GF-D8 (cell line): ENCODE results near the gene KPNA1.
A peak's percentile ranks its signal among the peaks of the same experiment; 100 is the strongest.

Source experiments
- DNase-seq: peaks from one replicate; lab custom pipeline; 2025; lab: John Stamatoyannopoulos, UW

Gene KPNA1

DNA sequence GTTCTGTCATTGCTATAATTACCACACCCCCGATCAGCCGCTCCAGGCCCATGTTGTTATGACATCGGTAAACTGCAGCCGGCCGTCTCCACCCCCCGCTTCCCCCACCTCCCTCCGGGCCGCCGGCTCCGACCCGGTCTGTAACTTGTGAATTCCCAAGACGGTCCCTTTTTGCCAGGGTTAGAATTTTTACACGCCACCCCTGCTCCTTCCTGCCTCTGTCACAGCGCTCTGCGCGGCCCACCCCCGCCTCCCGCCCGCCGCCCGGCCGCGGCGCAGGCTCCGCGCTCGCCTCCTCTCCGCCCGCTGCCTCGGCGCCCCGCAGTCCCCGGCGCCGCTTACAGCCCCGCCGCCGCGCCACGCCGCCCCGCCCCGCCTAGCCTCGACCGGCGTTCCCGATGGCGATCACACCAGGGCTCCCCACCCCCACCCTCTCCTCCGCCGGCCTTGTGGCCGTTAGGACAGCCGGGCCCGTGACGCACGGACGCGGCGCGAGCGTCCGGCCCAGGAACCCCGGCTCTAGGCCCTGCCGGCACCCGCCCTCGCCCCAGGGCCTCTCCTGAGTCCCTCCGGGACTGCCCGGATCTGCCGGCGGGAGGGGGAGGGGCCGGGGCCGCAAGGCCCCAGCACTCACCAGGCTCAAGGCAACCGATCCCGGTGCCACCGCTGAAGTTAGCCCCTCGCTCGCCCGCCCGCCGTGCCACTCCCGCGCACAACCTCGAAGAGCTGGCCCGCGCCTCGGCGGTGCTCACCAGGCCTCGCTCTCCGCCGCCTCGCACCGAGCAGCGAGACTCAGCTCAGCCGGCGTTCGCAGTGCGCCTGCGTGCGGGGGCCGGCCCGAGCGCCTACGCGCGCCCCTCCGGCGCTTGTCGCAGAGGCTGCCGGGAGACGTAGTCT is at the start of gene KPNA1:
TSS of gene KPNA1 (minus strand) at position 817 of the 897 bp plus-strand sequence. CDS start 18,374 bp downstream, outside the sequence.
- DNase-seq = peak; percentile 67

DNA sequence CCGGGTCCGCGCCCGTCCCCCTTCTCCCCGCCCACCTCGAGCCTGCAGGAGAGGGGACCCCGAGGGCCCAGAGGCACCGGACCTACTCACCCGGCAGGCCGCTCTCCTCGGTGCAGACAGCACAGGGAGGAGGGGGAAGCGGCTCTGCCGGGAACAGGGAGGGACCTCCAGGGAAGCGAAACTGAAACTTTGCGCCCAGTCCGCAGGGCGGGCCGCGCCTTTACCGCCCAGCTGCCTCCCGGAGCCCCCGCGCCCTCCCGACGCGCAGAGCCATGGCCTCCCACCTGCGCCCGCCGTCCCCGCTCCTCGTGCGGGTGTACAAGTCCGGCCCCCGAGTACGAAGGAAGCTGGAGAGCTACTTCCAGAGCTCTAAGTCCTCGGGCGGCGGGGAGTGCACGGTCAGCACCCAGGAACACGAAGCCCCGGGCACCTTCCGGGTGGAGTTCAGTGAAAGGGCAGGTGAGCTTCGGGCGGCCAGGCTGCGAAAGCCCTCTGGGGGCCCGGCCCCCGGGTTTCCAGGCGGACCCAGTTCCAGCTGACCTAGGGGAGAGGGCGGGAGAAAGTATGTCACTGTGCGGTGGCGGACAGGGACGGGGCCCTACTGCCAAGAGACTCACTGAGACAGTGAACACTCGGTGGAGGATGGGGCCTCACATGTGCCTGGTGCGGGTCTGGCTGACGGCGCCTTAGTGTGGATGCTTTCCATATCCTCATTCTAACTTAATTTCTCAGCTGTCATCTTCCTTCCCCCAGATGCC is 49.6 kb upstream of the KPNA1 start, which contains the start of the genes DTX3L and PARP9:
TSS of gene DTX3L (plus strand) at position 184 of the 758 bp plus-strand sequence. CDS start at position 273, 89 bp downstream.
TSS of gene PARP9 (minus strand) at position 146 of the 758 bp plus-strand sequence. CDS start 4,680 bp downstream, outside the sequence.
- DNase-seq = peak; percentile 51

DNA sequence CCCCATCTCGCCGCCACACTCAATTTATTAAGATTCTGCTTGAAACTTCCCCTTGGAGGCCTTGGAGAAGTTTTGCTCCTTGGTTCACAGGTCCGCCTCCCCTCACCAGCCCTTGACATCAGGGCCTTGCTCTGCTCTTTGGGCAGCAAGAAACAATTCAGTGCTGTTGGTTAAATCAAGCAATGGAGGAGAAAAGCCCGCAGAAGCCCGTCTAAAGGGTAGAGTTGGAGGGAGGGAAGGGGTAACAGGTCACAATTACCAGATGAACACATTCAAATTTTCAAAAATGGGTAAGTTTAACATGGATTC is 48.9 kb upstream of the KPNA1 start:
- DNase-seq = no peak

DNA sequence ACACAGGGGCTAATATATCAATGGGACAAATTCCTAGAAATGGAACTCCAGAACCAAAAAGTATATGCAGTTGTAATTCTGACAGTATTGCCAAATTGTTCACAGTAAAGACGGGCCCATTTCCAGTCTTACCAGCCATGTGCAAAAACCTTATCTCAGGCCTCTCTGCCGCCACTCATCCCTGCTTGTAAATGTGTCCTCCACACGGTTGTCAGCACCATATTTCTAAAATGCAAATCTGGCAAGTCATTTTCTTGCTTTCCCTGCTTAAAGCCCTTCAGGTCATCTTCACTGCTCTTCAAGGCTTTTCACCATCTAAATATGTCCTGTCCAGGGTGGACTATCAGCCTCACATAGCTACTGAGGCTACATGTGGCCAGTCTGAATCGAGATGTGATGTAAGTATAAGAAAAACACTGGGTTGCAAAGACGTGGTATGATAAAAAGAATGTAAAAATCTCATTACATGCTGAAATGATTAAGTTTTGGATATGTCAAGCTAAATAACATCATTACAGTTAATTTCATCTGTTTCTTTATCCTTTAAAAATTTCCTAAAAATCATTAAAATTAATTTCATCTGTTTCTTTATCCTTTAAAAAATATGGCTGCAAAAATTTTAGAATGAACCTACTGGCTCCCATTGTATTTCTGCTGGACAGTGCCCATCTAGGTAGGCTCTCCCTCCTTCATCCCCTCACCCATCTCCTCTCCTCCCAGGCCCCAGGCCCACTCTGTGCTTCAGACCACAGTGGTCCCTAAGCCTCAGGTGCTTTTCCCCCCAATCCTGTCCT is 48.4 kb upstream of the KPNA1 start:
- DNase-seq = no peak

DNA sequence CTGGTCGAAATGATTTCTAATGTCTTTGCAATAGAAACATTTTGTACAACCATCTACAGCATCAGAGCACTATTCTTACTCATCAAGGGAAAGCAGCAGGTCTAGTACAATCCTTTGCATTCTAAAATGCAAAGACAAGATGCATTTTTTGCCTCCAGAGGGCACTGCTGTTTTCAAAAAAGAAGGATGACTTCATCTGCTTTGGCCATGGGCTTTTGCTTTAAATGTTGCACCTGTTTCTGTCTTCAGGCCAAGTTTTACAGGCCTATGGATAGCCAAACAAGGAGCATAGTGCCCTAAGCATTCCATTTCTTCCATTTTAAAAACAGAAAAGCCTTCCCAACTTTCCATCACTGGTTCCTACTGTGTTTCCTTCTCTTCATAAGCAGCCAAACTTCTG is 45.9 kb upstream of the KPNA1 start:
- DNase-seq = no peak

DNA sequence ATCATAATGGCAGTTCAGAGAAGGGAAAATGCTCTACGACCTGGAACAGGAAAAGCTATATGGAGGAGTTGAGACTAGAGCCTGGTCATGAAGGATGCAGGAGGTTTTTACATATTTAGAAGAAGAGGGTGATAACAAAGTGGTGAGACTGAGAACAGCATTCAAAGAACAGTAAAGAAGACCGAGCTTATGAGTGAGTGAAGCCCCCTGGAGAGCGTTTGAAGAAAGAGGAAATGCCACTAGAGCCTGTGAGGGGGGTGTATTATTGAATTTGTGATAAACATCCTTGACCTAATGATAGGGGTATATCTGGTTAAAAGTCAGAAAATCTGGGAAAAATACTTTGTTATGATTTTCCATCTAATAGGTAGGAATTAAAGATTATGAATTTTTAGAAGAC is 45.2 kb upstream of the KPNA1 start:
- DNase-seq = no peak

DNA sequence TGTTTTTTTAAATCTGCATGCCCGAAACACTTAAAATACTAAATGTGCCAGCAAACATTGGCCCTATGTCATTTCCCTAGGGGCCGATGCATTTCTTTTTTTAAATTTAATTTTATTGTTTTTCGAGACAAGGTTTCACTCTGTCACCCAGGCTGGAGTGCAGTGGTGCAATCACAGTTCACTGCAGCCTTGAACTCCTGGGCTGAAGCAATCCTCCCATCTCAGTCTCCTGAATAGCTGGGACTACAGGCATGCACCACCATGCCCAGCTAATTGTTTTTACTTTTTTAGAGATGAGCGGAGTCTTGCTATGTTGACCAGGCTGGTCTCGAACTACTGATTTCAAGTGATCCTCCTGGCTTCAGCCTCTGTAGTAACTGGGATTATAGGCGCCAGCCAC is 43.9 kb upstream of the KPNA1 start:
- DNase-seq = no peak

DNA sequence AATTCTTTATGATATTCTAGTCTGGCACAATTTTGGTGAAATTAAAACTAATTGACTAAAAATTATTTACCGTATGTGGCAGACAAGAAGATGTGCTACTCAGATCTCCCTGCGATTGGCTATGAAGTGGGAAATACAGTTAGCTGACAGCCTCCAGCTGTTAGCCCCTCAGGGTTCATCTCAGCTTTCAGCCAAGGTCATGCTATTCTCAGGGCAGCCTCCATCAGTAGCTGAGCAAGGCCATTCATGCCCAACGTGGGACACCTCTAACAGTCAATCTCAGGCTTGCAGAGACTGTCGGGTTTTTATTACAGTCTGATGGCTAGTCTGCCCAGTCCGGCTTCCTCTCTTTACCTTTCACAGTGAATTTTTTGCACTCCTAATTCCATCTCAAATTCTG is 42.6 kb upstream of the KPNA1 start:
- no peak for DNase-seq

DNA sequence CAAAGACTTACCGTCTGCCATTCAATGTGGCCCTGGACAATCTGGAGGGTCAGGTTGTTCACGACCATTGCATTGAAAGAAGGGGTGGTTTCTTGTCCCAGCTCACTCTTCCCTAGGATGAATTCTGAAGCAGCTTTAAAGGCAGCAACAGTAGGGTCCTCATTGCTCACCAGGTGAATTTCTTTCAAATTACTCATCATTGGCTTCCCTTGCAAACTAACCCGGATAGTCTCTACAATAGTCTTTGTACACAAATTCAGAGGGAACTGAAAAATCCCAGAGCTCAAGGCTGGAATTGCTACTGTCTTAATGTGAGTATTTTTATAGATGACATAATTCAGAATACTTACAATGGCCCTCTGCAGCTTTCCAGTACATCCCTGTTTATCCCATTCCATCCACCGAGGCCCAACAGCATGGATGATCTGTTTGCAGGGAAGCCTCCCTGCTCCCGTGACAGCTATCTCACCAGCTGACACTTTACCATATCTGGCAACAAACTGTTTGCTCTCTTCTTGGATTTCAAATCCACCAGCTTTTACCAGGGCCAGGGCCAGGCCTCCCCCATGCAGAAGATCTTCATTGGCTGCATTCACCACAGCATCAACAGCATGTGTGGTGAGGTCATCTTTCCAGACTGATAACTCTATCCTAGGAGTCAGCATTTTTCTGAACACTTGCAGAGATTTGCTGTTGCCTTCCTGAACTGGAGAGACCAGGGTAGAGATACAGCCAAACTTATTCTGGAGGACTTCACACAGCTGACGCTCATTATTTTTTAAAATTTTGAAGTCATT is 40.7 kb upstream of the KPNA1 start:
- no peak for DNase-seq

DNA sequence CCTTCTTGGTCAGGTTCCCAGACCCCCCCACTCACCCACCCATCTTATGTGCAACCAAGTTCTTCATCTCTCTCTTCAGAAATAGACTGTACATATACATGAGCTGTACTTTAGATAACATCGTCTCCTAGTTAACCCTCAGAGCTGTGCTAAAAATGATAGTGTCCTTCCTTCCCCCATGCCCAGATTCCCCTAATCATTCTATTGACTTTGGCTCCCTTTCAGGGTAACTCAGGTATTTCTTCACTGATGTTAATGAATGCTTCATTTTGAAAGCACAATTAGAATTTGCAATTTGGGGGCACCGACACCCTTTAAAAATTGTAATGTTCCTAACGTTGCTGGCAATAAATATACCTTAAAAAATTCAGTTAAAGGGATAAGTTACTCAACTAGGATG is 38.4 kb upstream of the KPNA1 start:
- DNase-seq = no peak

DNA sequence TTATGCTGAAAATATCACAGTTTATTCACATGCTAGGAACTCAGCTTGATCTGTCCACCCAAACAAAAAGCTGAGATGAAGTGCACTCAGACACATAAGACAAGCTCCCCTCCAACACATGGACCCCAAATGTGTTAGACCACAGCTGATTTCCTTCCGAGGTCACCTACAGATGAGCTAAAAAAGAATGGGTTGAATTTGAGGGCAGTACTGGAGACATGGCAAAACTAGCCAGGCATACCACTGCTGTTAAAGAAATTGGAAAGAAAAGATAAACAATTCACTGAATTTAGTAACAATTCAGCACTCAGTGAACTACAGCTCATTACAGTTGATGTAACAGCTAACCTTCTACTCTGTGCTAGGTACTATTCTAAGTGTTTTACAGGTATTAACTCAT is 33.9 kb upstream of the KPNA1 start:
- DNase-seq = no peak

DNA sequence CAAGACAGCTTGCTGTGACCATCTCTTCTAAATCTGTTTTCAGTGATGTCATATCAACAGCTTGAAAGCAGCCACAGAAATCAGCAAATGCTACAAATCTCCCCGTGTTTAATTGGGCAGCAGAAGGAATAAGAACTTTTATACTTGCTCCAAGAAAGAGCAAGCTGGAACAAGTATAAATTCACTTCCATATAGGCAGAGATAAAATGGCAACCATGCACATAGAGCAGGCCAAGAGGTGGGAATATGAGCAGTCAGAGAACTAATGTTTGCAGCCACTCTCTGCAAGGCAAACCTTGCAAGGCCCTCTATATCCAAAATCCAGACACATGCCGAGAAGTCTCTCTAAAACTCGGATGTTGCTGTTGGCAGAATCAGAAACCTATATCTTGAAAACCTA is 33.3 kb upstream of the KPNA1 start:
- no peak for DNase-seq

DNA sequence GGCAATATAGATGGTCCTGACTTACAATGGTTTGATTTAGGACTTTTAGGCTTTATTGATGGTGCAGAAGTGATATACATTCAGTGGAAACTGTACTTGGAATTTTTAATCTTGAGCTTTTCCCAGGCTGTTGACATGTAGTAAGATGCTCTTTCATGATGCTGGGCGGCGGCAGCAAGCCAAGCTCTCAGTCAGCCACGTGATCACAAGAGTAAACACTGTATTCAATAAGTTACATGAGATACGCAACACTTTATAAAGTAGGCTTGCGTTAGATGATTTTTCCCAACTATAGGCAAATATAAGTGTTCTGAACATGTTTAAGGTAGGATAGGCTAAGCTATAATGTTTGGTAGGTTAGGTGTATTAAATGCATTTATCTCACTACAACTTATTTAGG is 31.4 kb upstream of the KPNA1 start:
- no peak for DNase-seq

DNA sequence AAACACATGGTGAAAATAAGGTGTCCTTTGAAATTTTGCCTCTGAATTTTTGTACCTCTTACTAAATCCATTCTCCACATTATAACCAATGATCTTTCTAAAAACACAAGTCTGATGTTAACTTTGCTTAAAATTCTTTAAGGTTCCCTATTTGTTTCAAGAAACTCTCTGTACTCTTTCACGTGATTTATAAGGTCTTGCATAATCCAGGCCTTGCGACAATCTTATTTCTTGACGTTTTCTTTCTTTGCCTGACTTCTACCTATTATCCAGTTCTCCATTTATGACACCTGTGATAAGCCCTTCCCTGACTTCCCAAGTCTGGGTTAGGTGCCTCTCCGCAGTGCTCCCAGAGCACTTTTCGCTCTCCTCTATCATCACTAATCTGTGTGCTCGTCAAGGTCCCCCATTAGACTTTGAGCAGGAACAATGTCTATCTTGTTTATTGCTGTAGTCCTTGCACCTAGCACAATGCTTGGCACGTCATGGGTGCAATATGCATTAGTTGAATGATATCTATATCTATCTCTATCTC is 24.3 kb upstream of the KPNA1 start:
- no peak for DNase-seq

DNA sequence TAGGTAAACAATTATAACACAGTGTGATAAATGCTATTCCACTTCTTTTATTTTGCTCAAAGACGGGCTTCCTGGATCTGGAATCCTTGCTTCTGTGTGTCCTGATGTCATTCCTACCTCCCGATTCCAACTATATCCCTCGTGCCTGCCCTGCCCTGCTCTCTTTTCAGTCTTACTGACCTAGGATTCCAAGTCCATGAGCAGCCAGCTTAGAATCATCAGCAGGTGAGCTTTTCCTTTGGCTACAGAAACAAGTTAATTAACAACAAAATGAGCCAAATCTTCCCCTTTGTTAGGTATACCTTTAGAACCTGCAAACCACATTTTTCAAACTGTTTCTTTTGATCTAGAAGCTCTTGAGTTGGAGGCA is 21.9 kb upstream of the KPNA1 start:
- no peak for DNase-seq

DNA sequence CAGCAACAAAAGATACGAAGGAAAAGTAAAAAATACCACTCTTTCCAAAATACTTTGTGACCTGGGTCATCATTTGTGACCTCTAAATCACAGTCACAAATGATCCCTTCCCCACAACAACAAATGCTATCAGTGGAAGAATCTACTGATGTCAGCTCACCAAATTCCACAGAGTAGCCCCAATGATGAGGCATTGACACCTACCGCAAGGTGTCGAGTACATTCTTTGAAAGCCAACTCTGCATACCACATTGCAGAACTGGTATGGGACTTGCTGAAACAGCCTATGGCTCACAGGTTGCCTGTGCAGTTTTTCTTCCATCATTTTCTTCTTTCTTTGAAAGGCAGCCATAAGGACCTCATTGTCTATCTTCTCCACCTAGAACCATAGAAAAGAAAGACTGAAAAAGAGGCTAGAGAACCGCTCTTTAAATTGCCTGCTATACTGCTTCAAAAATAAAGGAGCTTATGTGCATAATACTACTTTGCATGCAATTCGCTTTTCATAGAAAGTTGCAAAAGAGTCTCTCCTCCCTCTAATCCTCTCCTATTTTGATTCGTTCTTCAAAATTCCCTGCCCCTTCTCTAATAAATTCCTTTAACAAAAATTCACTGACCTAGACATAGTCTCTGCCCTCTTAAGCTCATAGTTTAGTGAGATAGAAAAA is 21.4 kb upstream of the KPNA1 start:
- DNase-seq = no peak

DNA sequence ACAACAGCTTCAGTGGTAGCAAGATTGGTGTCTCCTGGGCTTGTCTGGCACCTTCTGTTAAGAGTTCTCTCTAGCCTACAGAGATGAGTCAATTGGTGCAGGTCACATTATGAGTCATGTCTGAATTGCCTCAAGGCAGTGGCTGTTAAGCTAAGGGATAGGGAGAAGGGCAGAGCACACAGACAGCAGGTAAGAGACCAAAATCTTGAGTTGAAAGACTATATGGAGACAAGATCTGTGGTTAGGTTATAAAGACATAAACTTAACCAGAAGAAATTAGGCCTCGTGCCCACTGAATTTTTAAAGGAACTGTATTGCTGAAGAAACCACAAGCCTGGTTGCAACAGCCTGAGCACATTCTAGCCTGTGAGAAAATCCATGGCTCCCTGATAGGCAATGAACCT is 19.2 kb upstream of the KPNA1 start:
- DNase-seq = peak; percentile 82

DNA sequence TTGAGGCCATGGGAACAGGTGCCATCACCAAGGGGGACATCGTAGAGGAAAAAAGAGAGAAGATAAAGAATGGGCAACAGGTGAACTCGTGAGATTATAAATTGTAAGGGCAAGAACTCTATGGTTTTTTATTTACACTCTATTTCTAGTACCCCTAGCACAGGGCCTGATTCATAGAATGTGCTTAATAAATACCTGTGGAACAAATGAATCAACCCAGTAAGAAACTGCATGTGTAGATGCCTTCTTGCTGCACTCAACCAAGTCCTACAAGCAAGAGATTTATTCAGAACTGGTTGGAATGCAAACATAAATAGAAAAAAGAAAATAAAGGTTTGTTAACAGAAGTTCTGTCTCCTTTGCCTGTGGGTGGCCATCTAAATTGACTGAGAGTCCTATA is 18.7 kb upstream of the KPNA1 start:
- no peak for DNase-seq

DNA sequence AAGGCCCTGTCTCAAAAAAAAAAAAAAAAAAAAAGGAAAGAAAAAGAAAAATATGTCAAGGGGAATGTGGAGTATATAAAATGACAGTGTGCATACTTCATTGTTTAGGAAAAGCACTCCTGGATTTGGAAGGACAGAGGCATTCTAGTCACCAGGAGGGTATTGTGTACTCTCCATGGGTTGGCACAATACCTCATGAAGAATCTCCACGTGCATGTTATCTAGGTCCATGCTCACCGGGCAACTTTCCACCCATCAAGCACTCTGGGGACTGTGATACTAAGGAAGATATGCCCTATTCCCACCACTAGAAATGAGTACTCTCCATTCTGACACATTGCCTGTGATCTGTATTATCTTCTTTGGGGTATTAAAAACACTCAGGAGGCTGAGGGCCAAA is 15.4 kb upstream of the KPNA1 start:
- DNase-seq = no peak

DNA sequence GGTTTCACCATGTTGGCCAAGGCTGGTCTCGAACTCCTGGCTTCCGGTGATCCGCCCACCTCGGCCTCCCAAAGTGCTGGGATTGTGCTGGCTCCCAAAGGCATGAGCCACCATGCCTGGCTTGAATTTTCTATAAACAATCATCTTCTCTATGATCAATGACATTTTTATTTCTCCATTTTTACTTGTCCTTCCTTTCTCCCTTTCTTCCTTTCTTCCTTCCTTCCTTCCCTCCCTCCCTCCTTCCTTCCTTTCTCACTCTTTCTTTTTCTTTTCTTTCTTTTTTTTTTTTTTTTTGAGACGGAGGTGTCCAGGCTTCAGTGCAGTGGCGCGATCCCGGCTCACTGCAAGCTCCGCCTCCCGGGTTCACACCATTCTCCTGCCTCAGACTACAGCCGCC is 8.6 kb upstream of the KPNA1 start:
- no peak for DNase-seq

DNA sequence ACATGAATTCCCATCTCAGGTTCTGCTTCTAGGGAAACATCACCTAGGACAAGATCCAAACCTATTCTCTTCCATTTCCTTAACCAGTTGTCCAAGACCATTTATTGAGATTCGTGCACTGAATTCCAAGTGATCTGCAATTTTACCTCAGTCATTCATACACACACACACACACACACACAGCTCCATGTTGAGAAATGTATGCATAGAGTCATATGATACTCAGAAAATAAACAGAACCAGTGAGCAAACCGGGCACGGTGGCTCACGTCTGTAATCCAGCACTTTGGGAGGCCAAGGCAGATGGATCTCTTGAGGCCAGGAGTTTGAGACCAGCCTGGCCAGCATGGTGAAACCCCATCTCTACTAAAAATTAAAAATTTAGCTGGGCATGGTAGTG is 6.1 kb upstream of the KPNA1 start:
- DNase-seq = no peak
